Right ventricle myocardium inferior (tissue), 1 donor: ENCODE measurements around the gene PAK5. TPM values are rescaled to one million over a fixed set of nuclear protein-coding genes. Genes with fewer than 3 reads are reported as not detected.
A peak's percentile ranks its signal among the peaks of the same experiment; 100 is the strongest.

Source experiments
- ATAC-seq: fragments of 200-7000 bp; cut with Tn5 transposase; one replicate; pipeline ENCODE4 v1.9.1; 2020; ENCODE audit warnings: mild to moderate bottlenecking, moderate library complexity
- DNase-seq: peaks from one replicate; pipeline ENCODE4 v3.0.0; 2021; ENCODE audit errors: missing footprints
- intact Hi-C: fragments of 100-400 bp; cut with DNase I; formaldehyde crosslinking; loops from one replicate; pipeline ENCODE4 v1.11.0; 2022
- total RNA-seq: library from RNA; stranded (reverse); fragmentation: NEBNext Ultra II Directional; extraction: Animal tissue kit (Norgen Biotek cat#: 25700); gene quantifications from one replicate; pipeline ENCODE4 v1.2.1, GENCODE V29; 2021
- donor health status: DM: no; HTN: yes; CAD: no; lungs with severe emphysema.

PAK5 gene
- total RNA-seq, 1 donor from 2014 or later: not detected

DNA sequence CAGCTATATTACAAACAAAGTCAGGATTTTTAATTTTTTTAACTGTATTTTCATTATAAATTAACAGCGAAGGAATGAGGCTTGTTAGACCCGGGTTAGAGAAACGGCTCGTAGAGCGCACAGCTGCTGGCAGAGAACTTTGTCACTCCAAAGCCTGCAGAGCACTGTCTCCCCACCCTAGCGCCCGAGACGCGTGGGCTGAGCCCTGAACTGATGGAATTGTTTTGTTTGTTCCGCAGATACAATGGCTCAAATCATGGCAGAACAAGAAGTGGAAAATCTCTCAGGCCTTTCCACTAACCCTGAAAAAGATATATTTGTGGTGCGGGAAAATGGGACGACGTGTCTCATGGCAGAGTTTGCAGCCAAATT lies 323.7 kb downstream of the PAK5 start:
- no peak for ATAC-seq
- no peak for DNase-seq
- intact Hi-C loops: no loop called here

DNA sequence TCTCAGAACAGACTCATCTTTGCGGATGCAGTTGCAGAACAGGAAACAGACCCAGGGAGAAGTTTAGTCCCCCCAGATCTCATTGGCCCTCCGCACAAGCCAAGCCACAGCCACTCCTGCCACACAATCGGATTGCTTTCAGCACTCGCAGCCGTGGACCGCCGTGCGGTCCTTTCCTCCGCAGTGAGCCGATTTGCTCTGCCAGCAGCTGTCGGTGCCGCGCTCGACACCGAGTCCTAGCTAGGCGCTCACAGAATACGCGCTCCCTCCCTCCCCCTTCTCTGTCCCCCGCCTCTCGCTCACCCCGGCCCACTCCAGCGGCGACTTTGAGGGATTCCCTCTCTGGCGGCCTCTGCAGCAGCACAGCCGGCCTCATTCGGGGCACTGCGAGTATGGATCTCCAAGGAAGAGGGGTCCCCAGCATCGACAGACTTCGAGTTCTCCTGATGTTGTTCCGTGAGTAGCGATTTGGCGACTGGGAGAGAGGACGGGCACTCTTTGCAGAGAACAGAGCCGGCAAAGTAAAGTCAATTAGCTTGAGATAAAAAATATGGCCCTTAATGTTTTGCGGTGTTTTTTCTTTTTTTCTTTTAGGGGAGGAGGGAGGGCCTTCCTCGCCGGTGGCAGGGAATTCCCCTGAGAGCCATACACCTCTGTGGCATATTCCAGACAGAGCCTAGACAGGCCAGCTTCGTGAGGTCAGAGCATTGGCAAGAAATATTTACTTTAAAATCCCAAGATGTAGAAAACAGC lies 324.2 kb downstream of the PAK5 start, which contains the start of gene LAMP5:
Gene LAMP5 (plus strand): TSS at position 130 of the 753 bp plus-strand sequence. CDS start 263 bp downstream, at position 393.
- intact Hi-C loops: no loop called here
- ATAC-seq (no peak), DNase-seq (no peak)

- ATAC-seq (no peak), DNase-seq (no peak)
- intact Hi-C loops: no loop called here
Measured at GRCh38 chr20:9514072-9514460, 324.8 kb downstream of the PAK5 start.

GRCh38 chr20:9510911-9511310 lies 328.0 kb downstream of the PAK5 start:
- DNase-seq: no peak
- no peak for ATAC-seq
- intact Hi-C loops: no loop called here

DNA sequence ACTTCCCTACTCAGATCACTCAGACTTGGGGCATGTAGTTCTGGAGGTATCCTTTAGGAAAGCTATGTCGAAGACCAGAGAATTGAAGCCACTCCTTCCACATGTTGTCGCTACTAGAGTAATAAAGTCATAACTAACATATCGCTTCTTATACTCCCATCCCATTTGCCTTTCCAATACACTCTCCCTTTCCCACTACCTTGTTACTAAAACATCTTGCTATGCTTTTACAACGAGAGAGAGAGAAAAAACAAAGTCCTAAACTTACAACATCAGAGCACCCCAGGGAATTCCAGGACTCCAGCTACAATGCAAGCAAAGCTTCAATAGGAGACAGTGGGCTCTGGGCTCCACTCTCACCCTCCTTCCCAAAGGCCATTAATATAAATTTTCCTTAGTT lies 329.6 kb downstream of the PAK5 start:
- no peak for DNase-seq
- intact Hi-C loops: no loop called here
- ATAC-seq: no peak

DNA sequence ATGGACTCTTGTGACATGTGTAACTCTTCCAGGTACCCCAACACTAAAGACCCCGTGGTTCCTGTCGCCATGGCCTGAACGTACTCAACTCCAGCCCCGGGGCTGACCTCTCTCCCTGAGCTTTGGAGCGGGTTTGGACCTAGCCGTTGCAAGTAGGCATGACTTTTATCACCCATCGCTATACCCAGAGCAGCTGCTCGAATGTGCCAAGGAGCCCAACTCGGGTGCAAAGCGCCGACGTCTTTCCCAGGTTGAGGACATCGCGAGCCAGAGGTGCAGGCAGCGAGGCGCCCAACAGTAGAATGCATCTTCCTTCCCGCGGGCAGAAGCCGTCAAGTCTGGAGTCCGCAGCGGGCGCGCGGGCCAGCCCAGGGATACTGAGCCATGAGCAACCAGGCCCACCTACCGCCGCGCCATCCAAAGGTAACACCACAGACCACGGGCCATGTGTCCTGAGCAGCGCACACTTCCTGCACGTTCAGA lies 330.1 kb downstream of the PAK5 start:
- DNase-seq (no peak), ATAC-seq (no peak)
- intact Hi-C loops: no loop called here

GRCh38 chr20:9508240-9508661 lies 330.6 kb downstream of the PAK5 start:
- DNase-seq (no peak), ATAC-seq (no peak)
- intact Hi-C loops: no loop called here

- ATAC-seq (no peak), DNase-seq (no peak)
- intact Hi-C loops: no loop called here
Measured at GRCh38 chr20:9507544-9508239, 331.2 kb downstream of the PAK5 start.

- ATAC-seq: no peak
- intact Hi-C loops: no loop called here
- no peak for DNase-seq
Measured at GRCh38 chr20:9506964-9507369, 331.9 kb downstream of the PAK5 start.

DNA sequence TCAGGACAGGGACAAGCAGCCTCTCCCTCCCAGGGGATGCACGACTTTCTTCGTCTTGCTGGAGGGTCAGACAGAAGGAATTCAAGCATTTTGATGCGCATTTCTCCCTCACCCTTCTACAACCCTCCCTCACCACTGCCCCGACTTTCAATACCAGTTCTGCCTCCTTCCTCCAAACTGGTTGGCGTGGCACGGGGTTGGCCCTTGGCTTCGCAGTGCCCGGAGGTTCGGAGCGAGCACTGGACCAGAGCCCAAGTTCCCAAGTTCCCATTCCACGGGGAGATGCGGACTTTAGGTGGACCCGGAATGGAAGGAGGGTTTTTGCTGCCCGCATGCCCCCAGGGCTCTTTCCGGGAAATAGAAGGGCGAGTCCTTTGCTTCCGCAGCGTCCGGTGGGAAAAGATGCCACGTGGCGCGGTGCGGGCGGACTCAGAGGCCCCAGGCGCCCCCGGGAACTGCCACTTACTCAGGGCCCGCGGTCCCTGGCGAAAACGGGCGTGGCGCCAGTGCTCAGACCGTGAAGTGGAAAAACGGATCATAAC lies 332.5 kb downstream of the PAK5 start:
- intact Hi-C loops: no loop called here
- DNase-seq (no peak), ATAC-seq (peak; percentile 23)

DNA sequence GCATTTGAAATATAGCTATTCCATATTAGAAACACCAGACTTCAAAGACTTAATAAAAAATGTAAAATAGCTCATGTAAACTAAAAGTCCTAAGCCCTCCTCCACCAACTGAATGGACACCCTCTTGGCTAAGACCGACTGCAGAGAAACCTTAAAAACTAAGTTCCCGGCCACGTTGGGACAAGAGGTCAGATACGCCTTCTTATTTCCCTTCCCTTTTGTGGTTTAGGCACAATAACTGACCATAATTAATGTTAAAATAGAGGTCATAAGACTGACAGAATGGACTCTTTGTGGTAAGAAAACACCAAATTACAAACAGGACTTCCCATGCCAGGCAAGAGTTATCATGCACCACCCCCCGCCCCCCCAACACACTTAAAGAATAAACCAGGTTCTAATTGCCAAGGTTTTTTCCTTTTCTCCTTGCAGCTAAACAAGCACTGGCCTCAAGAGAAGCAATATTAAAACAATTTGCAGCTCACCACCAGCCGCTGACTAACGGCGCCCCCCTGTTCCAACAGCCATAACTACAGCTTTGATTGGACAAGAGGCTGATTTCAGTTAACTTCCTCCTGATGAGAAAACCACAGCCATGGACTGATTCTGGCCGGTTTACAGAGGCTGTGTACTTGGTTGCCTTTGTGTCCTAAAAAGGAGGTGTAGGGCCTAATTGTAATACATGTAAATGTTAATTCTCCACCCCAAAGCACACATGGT lies 335.2 kb downstream of the PAK5 start:
- intact Hi-C loops: no loop called here
- ATAC-seq: no peak
- DNase-seq: no peak

GRCh38 chr20:9501473-9501872 lies 337.4 kb downstream of the PAK5 start:
- intact Hi-C loops: no loop called here
- no peak for DNase-seq
- no peak for ATAC-seq

- no peak for DNase-seq
- intact Hi-C loops: no loop called here
- peak; percentile 44 for ATAC-seq
Measured at GRCh38 chr20:9500121-9500520, 338.8 kb downstream of the PAK5 start.

DNA sequence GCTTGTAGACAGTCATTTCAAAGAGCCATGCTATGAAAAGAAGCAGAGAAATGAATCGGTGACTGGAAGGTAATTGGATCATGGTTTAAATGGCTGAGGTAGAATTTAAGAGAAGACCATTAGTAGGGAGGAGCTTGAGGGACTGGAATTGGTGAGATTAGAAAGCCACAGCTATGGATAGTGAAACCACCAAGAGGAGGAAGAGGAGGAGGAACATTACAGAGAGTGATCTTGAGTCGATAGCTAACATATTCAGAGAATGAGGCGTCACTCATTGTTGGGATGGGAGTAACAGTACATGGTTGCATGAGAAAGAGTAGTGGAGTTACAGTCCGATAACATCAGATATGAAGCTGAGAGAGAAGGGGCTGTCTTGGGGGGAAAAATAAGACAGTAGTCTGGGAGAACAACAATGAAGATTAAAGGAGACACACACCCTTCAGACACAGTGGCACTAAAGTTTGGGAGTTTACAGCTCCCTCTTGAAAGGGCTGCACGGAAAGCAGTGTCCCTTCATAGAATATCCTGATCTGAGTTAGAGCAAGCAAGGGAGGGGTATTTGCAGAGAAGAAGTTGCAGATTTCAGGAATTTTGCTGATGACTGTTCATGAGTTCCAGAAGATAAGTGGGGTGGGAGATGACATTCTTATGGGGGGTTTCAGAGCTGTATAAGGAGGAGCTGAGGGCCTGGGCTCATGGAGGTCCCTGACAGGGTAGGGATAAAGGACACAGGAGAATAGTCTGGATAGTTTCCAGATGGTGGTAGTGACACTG lies 339.6 kb downstream of the PAK5 start:
- ATAC-seq: no peak
- intact Hi-C loops: no loop called here
- DNase-seq: no peak

DNA sequence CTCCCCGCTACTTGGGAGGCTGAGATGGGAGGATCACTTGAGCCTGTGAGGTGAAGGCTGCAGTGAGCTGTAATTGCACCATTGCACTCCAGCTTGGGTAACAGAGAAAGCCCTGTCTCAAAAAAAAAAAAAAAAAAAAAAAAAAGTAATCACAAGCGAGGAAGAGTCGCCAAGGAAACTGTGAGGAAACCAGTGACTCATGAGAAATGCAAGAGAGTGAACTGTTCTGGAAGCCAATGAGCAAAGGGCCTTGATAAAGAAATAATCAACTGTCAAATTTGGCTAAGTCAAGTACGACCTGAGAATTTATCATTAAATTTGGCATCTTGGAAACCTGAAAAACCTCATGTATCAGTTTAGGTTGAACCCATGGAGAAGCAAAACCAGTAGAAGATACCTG lies 340.6 kb downstream of the PAK5 start:
- intact Hi-C loops: no loop called here
- ATAC-seq: no peak

DNA sequence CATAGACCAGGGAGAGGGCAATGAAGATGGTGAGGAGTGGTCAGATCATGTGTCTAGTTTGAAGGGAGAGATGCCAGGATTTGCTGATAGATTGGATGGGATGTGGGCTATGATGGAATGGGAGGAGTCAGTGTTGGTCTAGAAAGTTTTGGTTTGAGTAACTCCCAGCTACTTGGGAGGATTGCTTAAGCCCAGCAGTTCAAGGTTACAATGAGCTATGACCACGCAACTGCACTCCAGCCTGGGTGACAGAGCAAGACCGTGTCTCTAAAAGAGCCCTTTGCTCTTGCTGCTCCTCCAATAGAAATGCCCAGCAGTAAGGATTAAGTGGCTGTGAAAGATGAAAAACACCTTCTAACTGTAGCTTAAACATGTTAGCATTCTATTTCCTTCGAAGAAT lies 342.7 kb downstream of the PAK5 start:
- DNase-seq (no peak), ATAC-seq (no peak)
- intact Hi-C loops: no loop called here

More for the DNA sequence above, 340.6 kb downstream of the PAK5 start:
- no peak for DNase-seq

- intact Hi-C loops: no loop called here
- ATAC-seq (no peak), DNase-seq (no peak)
Measured at GRCh38 chr20:9495701-9496100, 343.2 kb downstream of the PAK5 start.

GRCh38 chr20:9493803-9494202 lies 345.1 kb downstream of the PAK5 start:
- intact Hi-C loops: no loop called here
- ATAC-seq: no peak
- no peak for DNase-seq

DNA sequence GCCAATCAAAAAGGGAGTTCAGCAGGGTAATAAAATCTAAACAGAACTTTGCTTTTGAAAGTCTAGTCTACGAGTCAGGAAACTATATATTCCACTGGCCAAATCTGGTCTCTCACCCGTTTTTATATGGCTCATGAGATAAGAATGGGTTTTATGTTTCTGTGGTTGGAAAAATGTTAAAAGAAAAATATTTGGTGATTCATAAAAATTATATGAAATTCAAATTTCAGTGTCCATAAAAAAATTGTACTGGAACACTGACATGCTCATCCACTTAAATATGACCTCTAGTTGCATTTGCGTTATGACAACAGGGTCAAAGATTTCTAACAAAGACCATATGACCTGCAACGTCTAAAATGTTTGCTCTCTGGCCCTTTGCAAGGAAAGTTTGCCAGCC lies 346.8 kb downstream of the PAK5 start:
- DNase-seq (no peak), ATAC-seq (no peak)
- intact Hi-C loops: no loop called here
